ENCODE data around the gene CNN1.

DNA sequence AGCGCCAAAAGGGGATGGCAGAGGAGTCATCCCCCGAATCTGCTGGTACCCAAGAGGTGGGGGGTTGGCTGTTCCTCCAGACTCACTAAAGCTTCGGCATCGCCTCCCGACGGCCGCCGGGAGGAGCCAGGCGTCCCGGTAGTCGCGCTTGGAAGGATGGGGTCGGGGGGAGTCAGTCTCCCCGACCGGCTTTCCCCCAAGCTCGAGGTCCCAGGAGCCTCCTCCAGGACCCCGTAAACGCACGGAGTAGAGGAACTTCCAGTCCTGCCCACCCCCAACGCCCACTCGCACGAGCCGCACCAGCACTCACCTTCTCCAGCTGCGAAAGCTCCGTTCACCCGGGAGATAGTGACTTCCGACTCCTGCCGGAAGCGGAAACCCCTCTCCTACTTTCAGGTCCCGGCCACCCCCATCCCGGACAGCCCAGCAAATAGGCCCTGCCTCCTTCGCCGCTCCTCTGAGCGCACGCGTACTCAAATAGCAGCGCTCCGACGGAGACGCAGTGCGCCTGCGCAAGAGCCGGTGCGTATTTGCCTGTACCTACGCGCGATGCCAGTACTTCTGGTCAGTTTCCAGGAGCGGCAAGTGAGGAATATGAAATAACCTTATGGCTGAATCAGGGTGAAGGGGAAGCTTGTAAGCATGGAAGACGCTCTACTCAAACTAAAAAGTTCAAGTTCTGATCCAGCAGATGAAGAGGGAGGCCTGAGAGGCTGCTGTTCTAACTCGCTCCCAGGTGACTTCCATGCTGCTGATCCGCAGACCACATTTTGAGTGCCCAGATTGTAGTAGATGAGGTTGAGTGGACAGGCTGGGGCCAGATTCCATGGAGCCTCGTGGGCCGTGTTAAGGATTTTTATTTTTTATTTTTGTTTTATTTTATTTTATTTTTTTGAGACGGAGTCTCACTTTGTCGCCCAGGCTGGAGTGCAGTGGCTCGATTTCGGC is 20.5 kb downstream of the CNN1 start, which contains the start of gene ELOF1:
- TF ChIP-seq, protein P1, sequence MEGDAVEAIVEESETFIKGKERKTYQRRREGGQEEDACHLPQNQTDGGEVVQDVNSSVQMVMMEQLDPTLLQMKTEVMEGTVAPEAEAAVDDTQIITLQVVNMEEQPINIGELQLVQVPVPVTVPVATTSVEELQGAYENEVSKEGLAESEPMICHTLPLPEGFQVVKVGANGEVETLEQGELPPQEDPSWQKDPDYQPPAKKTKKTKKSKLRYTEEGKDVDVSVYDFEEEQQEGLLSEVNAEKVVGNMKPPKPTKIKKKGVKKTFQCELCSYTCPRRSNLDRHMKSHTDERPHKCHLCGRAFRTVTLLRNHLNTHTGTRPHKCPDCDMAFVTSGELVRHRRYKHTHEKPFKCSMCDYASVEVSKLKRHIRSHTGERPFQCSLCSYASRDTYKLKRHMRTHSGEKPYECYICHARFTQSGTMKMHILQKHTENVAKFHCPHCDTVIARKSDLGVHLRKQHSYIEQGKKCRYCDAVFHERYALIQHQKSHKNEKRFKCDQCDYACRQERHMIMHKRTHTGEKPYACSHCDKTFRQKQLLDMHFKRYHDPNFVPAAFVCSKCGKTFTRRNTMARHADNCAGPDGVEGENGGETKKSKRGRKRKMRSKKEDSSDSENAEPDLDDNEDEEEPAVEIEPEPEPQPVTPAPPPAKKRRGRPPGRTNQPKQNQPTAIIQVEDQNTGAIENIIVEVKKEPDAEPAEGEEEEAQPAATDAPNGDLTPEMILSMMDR (CRISPR knock-in tag; IDR thresholded peaks at IDR 0.05): peak; percentile 19; the same call in 1 of the 2 replicates
- TF ChIP-seq, protein P2, sequence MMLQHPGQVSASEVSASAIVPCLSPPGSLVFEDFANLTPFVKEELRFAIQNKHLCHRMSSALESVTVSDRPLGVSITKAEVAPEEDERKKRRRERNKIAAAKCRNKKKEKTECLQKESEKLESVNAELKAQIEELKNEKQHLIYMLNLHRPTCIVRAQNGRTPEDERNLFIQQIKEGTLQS (CRISPR knock-in tag; IDR thresholded peaks at IDR 0.05): no peak
- peak; percentile 80; the same call in 1 of the 3 replicates for TF ChIP-seq MXI1 (IDR thresholded peaks at IDR 0.05; ENCODE audit: borderline replicate concordance, low read depth, low read length)
- 0 out of 2 replicates have a peak, but pooled peaks have one; percentile 7 for TF ChIP-seq IRX3 (CRISPR knock-in tag; IDR thresholded peaks at IDR 0.05; ENCODE audit: borderline replicate concordance, low read depth)
- TF ChIP-seq, protein P3, sequence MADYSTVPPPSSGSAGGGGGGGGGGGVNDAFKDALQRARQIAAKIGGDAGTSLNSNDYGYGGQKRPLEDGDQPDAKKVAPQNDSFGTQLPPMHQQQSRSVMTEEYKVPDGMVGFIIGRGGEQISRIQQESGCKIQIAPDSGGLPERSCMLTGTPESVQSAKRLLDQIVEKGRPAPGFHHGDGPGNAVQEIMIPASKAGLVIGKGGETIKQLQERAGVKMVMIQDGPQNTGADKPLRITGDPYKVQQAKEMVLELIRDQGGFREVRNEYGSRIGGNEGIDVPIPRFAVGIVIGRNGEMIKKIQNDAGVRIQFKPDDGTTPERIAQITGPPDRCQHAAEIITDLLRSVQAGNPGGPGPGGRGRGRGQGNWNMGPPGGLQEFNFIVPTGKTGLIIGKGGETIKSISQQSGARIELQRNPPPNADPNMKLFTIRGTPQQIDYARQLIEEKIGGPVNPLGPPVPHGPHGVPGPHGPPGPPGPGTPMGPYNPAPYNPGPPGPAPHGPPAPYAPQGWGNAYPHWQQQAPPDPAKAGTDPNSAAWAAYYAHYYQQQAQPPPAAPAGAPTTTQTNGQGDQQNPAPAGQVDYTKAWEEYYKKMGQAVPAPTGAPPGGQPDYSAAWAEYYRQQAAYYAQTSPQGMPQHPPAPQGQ (CRISPR knock-in tag; IDR thresholded peaks at IDR 0.05; ENCODE audit: borderline replicate concordance): no peak
- TF ChIP-seq KDM1A (CRISPR knock-in tag; IDR thresholded peaks at IDR 0.05): no peak
- peak; percentile 41; the same call in 1 of the 2 replicates for TF ChIP-seq RAD21 (CRISPR knock-in tag; IDR thresholded peaks at IDR 0.05)
- no peak for TF ChIP-seq ZNF878 (CRISPR knock-in tag; IDR thresholded peaks at IDR 0.05)
- TF ChIP-seq ARNTL (CRISPR knock-in tag; IDR thresholded peaks at IDR 0.05): no peak
- TF ChIP-seq STAG1 (CRISPR knock-in tag; IDR thresholded peaks at IDR 0.05): no peak
- 0 out of 2 replicates have a peak, but pooled peaks have one; percentile 57 for TF ChIP-seq TOE1 (CRISPR knock-in tag; IDR thresholded peaks at IDR 0.05)

Measured in HepG2 (cell line).